GM13977 (cell line): ENCODE data around the gene UCN.
A peak's percentile ranks its signal among the peaks of the same experiment; 100 is the strongest.
"Not testable (repeated sequence)": the region's sequence is repeated elsewhere in the genome, so short reads cannot be mapped to it uniquely, and the experiment has no call there.

Experiments used
- DNase-seq: peaks from one replicate; pipeline ENCODE4 v3.0.0; 2012; ENCODE audit warnings: low spot score
- CTCF ChIP-seq: IDR thresholded peaks from 2 replicates; pipeline ENCODE4 v1.5.1; 2012; ENCODE audit warnings: mild to moderate bottlenecking, control low read depth; ENCODE audit not compliant: insufficient read depth; ENCODE audit errors: extremely low read depth, missing control alignments
- in situ Hi-C: fragments of 300-500 bp; cut with MboI; formaldehyde crosslinking; loops from one replicate; pipeline ENCODE4 v1.12.0; 2022; ENCODE audit warnings: low sequenced_read_pairs, low pct_unique_long_range_greater_than_20kb, mixed read lengths, inconsistent platforms; ENCODE audit not compliant: unreplicated experiment

The UCN gene

GRCh38 chr2:27323596-27324285 lies 15.5 kb upstream of the UCN start:
- DNase-seq: no peak
- in situ Hi-C loops: no loop called here
- TF ChIP-seq CTCF: no peak

- in situ Hi-C loops: no loop called here
- peak; percentile 95 for DNase-seq
- no peak for TF ChIP-seq CTCF
Observed at GRCh38 chr2:27322766-27323595, 14.7 kb upstream of the UCN start, which contains the start of gene MPV17. TSS of gene MPV17 (minus strand) at chr2:27323097. CDS start at chr2:27322517, 580 bp downstream.

- no peak for TF ChIP-seq CTCF
- in situ Hi-C loops: no loop called here
- no peak for DNase-seq
Observed at GRCh38 chr2:27322301-27322765, 14.1 kb upstream of the UCN start.

GRCh38 chr2:27320958-27321543 lies 12.8 kb upstream of the UCN start:
- no peak for TF ChIP-seq CTCF
- in situ Hi-C loops: no loop called here
- DNase-seq: no peak

GRCh38 chr2:27319839-27320238 lies 11.6 kb upstream of the UCN start:
- in situ Hi-C loops, DNase-seq: not testable (repeated sequence)

- in situ Hi-C loops: no loop called here
- DNase-seq: no peak
- no peak for TF ChIP-seq CTCF
Observed at GRCh38 chr2:27316655-27317412, 8.6 kb upstream of the UCN start.
